Left kidney (tissue), 2 donors: ENCODE measurements around the gene FCGR1A. TPM values are rescaled to one million over a fixed set of nuclear protein-coding genes. Genes with fewer than 3 reads are reported as not detected.
A peak's percentile ranks its signal among the peaks of the same experiment; 100 is the strongest.
"Not testable (repeated sequence)": the region's sequence is repeated elsewhere in the genome, so short reads cannot be mapped to it uniquely, and the experiment has no call there.

Experiments used
- DNase-seq: peaks from one replicate; pipeline ENCODE4 v3.0.0-alpha.2; 2013
- polyA plus RNA-seq: library from polyadenylated mRNA; unstranded; fragments of 120-200 nt; gene quantifications from one replicate; pipeline ENCODE4 v1.2.1, GENCODE V29; 2013; ENCODE audit not compliant: insufficient read length

The FCGR1A gene
- polyA plus RNA-seq, 1 donor: 1.3 TPM

DNA sequence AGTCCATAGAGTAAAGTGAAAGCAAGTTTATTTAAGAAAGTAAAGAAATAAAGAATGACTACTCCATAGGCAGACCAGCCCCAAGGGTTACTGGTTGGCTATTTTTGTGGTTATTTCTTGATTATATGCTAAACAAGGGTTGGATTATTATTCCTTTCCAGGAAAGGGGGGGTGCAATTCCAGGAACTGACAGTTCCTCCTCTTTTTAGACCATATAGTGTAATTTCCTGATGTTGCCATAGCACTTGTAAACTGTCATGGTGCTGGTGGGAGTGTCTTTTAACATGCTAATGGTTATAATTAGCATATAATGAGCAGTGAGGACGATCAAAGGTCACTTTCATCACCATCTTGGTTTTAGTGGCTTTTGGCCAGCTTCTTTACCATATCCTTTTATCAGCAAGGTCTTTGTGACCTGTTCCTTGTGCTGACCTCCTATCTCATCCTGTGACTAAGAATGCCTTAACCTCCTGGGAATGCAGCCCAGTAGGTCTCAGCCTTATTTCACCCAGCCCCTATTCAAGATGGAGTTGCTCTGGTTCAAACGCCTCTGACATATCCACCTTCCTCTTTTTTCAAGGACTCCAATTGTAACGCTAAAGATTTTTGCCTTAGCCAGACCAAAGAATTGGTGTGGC is 6.9 kb upstream of the FCGR1A start:
- not testable (repeated sequence) for DNase-seq

DNA sequence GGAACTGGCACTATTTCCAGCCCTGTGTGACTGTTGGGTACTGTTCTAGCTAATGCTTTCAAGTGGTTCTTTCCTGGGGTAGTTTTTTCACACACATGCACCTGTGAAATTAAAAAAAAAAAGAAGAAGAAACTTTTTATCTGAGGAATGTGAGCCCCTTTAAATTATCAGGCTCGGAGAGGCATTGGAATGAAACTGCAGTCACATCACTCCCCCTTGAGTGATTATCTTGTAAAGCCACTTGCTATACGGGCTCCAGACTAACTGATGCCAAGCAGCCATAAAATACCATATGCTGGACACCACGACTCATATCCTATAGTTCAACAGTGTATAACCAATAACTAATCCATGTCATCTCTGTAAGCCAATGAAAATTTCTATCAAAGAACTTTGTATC is 5.4 kb upstream of the FCGR1A start:
- DNase-seq: not testable (repeated sequence)

DNA sequence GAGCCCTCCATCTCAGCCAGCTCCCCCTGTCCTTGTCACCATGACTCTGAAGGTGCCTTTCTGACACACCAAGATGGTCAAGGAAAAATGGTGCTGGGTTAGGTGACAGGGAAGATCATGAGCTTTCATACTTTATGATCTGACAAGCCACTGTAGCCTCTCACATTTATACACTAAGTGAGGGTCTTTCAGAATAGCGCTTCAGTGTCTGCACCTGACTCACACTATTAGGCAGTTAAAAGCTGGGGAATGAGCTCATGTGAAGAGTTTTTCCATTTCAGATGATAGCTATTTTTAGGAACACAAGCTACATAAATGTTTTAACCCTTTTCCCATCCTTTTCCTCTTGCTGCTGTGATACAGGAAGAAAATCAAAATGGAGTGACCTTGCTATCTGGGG is 4.2 kb upstream of the FCGR1A start:
- DNase-seq: not testable (repeated sequence)

DNA sequence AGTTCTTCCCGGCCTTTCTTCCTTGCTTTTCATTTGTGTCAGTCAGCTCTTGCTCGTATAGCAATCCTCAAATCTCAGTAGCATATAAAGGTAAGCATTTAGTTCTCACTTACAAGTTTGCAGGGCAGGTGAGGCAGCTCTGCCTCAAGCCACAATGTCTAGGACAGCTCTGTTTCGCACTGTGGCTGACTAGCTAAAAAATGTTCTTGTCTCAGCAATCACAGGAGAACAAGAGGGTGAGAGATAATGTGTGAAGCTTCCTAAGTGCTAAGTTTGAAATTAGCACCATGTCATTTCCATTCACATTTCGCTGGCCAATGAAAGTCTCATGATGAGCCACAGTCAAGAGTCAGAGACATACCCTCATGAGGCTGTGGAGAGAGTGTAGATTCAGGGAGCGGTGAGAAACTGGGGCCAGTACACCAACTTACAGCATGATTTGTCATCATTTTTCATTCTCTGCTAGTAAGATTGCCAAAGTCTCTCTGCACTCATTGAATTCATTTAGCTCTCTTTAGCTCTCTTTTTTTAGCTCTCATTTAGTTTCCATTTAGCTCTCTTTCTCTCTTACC is 995 bp upstream of the FCGR1A start:
- not testable (repeated sequence) for DNase-seq

DNA sequence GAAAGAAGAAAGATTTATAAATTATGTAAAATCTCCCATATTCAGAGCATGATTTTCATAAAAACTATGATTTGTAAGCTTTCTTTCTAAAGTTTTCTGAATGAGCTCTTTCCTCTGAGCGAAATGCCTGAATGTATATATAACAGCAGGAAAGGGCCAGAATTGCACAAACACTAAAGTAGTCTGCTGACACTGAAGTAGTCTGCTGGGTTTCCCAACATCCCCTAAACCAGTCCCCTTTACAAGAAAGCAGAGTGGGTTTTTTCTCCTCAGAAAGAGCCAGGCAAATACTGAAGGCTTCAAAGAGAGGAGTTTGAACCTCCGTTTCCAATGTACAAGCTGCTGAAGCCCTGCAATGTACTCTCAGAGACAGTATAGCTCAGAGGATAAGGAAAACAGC is 795 bp downstream of the FCGR1A start:
- DNase-seq: not testable (repeated sequence)

DNA sequence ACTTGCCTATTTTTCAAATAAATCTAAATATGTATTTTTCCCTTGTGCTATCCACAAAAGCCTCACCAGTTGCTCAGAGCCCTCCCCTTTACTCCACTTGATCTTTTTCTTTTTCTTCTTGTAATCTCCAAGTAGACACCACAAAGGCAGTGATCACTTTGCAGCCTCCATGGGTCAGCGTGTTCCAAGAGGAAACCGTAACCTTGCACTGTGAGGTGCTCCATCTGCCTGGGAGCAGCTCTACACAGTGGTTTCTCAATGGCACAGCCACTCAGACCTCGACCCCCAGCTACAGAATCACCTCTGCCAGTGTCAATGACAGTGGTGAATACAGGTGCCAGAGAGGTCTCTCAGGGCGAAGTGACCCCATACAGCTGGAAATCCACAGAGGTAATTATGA is 1.4 kb downstream of the FCGR1A start:
- not testable (repeated sequence) for DNase-seq

DNA sequence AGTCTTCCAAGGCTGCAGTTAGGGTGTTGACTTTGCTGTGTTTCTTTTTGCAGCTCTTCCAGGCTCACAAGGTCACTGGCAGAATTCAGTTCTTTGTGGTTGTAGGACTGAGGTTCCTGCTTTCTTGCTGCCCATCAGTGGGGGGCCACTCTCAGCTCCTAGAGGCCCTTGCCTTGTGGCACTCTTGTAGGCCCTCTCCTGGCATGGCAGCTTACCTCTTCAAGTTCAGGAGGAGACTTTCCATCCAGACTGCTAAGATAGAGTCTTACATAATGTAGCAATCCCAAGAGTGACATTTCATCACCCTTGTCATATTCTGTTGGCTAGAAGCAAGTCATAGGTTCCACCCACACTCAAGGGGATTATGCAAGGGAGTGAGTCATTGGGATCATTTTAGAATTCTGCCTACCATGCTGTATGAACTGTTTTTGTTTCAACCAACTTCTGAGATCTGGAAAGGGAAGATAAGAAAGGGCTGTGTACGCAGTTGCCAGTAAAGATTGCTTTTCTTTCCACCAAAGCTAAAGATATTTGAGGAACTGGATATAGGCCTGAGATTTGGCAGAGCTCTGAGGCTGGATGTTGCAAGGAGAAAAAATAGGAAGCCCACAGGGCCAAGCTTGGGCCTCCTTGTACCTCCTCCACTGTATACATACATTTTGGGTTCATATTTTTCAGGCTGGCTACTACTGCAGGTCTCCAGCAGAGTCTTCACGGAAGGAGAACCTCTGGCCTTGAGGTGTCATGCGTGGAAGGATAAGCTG is 5.4 kb downstream of the FCGR1A start:
- not testable (repeated sequence) for DNase-seq

DNA sequence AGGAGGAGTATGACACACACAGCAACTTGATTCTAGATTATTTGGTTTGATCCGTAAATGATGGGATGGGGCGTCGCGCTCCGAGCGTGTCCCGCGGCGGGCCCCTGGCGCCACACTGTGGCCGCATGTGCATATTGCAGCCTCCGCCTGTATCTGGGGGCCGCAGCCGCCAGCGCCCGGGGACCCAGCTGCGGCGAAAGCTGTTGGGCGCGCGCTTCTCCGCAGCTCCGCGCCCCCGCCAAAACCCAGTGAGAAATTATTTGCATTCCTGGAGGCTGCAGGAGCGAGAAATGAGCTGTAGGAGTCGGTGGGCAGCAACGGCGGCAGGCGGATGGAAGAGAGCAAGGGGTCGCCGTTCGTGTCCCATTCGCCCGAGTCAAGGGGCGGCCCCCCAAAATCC is 10.0 kb downstream of the FCGR1A start:
- peak; percentile 25 for DNase-seq

DNA sequence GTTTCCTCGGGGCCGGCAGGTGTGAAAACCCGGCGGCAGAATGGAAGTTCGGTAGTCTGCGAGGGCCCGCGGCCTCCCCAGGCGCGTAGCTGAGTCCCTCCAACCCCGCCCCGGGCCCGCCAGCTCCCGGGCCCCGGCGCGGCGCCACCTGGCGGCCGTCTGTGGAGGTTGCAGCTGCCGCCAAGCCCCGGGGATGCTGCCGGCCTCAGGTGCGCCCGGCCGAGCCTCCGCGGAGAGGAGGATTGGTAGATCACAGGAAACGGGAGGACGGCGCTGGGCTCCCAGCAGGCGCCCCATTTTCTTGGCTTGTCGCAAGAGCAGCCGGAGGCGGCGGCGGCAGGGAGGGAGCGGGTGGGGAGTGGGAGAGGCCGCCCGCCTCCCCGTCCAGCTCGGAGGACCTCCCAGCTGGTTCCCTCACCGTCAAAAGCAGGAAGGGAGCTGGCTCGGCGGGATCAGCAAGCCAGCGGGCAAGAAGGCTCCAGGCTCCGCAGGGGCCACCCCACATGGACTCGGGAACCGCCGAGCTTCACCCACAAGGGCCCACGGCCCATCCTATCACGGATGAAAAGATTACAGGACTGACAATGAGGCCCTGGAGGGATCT is 10.5 kb downstream of the FCGR1A start:
- peak; percentile 53 for DNase-seq

DNA sequence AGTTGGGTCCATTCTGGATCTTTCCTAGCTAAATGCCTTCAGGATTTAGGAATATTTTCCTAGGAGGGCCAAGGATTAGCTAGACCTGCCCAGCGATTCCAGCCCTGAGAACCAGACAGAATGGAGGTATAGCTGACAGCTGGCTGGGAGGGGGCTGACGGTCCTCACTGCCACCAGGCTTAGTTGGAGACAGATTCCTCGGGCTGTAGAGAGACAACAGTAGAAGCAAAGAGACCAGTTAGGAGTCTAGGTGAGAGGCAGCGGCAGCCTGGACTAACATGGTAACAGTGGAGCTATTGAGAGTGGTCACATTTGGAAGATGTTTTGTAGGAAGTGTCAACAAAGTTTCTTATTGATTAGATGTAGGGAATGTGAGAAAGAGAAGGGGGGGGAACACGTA is 11.4 kb downstream of the FCGR1A start:
- not testable (repeated sequence) for DNase-seq

DNA sequence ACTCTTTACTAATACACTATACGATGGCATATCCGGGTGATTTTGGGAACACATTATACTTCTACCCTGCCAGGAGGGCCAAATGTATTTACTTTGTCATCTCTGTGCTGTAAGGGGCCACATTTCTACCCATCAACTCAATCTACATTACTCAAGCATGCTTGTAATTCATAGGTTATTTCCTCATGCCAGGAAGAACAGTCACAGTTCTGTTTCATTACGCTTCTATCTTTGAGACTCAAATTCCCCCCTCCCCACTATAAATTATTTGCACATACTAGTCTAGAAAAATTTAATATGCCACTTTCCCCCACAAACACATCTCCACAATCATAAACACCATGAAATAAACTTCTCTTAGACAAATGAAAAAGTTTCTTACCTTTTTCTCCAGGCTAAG is 19.1 kb downstream of the FCGR1A start:
- not testable (repeated sequence) for DNase-seq

DNA sequence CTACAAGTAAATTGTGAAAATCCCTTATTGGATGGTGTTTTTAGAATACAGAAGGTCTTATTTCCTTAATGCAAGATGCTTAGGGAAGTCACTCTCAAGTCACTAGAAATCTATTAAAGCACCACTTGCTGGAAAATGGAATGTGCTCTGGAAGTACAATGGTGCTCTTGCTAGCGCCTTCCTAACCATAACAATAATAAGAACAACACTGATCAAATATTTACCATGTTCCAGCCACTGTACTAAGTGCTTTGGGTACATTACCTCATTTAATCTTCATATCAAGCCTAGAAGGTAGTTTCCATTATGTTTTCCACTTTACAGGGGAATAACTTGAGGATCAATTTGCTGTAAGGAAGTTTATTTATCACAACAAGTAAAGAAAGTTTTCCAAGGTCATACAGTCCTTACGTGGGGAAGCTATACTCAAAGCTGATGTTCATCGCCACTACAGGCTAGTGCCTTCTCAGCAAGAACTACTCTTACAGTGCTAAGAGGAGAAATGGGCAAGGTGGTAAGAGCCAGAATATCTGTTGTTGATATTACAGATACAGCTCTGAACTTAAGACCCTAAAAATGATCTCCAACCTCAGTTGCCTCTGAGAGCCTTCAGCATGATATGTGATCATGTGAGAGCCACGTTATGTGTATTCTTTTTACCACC is 22.1 kb downstream of the FCGR1A start:
- DNase-seq: not testable (repeated sequence)

DNA sequence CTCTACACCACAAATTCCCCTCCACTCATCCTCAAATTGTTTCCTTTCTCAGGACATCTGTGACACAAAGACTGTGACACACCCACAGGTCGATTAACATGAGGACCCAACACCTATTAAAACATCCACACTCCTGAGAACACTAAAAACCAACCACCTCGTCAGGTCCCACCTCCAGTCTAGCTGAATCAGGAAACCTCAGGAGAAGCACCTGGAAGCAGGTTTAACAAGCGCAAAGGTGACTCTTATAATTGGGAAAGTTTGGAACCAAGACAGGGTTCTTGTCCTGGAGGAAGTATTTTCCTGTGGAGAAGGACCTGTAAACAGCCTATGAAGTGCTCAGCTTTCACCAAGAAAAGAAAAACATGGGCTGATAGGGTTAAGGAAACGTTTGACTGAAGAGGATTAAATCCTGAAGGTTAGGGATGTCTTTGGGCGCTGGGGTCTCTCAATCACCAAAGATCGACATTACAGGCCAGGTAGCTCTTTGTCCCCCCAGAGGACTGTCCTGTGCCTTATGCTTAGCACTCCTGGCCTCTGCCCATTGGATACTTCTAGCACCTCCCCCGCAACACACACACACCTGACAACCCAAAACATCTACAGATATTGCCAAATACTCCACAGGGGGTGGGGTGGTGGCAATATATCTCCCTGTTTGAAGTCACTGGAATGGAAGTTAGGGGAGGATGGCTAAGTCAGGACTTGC is 28.4 kb downstream of the FCGR1A start:
- DNase-seq: not testable (repeated sequence)

DNA sequence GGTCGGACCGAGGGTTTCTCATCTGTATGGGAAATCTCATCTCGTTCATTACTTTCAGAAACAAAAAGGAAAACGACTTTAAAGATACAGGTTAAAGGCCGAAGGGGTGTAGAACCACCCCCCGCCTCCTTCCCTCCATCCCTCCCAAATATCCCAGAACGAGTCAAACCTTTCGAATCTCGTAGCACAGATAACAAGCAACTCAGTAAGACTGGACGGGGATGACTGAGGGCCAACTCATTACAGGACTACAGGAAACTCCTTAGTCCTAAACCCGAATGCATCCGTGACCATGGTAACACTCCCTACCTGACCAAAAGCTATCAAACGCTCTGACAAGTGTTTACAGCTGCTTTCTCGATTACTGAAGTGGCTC is 29.0 kb downstream of the FCGR1A start:
- DNase-seq: peak; percentile 10

DNA sequence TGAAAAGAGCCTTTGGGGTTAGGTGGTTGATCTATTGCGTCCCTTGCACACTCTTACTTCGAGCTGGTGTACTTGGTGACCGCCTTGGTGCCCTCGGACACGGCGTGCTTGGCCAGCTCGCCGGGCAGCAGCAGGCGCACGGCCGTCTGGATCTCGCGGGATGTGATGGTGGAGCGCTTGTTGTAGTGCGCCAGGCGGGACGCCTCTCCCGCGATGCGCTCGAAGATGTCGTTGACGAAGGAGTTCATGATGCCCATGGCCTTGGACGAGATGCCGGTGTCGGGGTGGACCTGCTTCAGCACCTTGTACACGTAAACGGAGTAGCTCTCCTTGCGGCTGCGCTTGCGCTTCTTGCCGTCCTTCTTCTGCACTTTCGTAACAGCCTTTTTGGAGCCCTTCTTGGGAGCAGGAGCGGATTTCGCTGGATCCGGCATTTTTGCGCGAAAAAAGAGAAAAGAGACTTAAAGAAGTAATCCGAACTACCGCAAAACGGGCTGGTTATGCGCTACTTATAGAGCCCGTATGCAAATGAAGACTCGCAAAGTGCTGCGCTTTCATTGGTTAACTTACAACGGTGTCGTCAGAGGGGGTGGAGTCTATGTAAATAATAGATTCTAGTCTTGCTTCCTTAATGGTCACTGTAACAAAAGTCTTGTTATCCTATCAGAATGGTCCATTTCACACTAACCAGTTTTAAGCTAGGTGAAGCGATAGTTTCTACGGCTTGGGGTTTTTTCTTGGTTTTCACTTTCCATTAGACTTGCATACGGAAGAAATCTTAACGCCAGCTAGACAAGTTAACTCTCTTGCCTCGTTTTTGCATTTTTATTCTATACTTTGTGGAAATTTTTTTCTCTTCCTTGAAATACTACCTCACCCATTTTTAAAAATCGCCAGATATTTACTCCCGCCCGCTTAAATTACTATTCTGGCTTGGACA is 29.7 kb downstream of the FCGR1A start:
- DNase-seq: peak; percentile 93

DNA sequence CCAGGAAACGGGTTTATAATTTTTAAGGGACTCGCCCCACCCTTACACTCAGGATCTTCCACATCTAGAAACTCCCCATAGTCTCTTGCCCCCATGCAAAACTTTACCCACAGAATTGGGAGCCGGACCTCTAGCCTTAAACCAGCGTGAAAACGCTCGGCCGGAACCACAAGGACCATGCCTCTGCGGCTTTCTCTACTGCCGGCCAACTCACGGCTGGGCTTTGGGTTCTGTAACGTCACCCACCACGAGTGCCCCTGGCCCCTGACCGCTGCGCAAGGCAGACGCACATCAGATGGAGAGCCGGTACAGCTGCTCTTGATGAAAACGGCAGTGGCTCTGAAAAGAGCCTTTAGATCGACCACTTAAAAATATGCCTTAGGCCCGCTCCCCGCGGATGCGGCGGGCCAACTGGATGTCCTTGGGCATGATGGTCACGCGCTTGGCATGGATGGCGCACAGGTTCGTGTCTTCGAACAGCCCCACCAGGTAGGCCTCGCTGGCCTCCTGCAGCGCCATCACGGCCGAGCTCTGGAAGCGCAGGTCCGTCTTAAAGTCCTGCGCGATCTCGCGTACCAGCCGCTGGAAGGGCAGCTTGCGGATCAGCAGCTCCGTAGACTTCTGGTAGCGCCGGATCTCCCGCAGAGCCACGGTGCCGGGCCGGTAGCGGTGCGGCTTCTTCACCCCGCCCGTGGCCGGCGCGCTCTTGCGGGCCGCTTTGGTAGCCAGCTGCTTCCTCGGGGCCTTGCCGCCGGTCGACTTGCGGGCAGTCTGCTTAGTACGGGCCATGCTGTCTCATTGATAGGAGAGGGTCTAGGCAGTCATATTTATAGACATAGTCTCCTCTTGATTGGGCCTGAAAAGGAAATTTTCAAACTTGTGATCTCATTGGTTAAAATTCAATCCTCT is 30.7 kb downstream of the FCGR1A start:
- DNase-seq: peak; percentile 77

DNA sequence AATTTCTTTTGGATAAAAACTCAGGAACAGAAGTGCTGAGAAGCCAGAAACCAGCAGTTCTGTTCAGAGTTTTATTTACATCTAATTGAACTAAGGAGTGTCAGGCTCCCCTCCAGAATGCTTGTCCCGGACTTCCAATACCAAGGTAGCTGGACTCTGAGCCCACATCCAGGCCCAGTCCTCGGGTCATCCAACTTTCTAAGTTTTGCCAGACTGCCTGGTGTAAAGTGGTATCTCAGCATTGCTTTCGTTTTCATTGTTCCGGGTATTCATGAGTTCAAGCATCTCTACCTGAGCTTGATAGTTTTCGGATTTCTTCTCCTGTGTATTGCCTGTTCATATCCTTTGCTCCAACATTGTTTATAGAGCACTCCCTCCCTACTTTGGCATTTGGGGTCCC is 37.9 kb downstream of the FCGR1A start:
- not testable (repeated sequence) for DNase-seq

DNA sequence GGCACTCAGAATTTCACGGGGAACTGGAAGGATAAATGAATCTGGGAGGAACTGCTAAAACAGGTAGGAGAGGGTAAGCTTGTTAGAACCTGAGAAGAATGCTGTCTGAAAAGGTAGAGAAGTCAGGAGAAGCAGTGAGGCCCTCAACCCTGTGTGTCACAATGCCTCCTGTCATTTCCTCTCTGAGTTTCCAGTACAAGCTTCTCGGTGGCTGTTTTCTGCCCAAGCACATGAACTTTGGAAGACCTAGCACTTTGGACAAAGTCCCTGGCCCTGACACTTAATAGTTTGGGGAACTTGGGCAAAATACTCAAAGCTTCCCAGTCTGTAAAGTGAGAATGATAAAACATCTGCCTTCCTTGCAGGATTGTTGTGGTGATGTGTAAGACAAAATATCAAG is 44.1 kb downstream of the FCGR1A start:
- DNase-seq: not testable (repeated sequence)

DNA sequence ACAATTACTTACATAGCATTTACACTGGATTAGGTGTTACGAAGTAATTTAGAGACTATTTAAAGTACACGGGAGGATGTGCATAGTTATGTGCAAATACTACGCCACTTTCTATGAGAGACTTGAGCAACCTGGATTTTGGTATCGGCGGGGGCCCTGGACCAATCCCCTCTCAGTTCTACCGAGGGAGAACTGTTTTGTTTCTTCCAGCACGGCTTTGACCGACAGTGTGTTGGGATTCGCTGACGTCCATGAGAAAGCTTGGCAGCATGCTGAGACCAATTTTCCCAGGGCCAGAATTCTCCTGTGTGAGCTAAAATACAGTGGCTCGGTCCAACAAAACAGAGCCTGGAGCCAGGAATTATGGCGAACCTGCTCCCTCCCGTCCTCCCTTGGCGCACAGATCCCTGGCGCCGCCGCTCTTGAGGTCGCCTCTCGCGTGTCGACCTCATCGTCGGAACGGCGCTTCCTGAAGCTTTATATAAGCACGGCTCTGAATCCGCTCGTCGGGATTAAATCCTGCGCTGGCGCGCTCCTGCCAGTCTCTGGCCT is 49.3 kb downstream of the FCGR1A start:
- DNase-seq: not testable (repeated sequence)
